Measurements from ENCODE around the gene ADRA2A.

ADRA2A gene

GRCh38 chr10:111117528-111118277 is 40.9 kb downstream of the ADRA2A start:
- TF ChIP-seq, protein P1, sequence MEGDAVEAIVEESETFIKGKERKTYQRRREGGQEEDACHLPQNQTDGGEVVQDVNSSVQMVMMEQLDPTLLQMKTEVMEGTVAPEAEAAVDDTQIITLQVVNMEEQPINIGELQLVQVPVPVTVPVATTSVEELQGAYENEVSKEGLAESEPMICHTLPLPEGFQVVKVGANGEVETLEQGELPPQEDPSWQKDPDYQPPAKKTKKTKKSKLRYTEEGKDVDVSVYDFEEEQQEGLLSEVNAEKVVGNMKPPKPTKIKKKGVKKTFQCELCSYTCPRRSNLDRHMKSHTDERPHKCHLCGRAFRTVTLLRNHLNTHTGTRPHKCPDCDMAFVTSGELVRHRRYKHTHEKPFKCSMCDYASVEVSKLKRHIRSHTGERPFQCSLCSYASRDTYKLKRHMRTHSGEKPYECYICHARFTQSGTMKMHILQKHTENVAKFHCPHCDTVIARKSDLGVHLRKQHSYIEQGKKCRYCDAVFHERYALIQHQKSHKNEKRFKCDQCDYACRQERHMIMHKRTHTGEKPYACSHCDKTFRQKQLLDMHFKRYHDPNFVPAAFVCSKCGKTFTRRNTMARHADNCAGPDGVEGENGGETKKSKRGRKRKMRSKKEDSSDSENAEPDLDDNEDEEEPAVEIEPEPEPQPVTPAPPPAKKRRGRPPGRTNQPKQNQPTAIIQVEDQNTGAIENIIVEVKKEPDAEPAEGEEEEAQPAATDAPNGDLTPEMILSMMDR (IDR thresholded peaks at IDR 0.05; ENCODE audit: control extremely low read depth, extremely low read depth, low read depth, missing control alignments): no peak
- DNase-seq (ENCODE audit: extremely low spot score): no peak
- CTCF ChIA-PET: no interaction called here
- POLR2A ChIA-PET: no interaction called here

- TF ChIP-seq, protein P1 (IDR thresholded peaks at IDR 0.05; ENCODE audit: control extremely low read depth, extremely low read depth, low read depth, missing control alignments): no peak
- ChIA-PET CTCF (no interaction called here), POLR2A (no interaction called here)
- no peak for DNase-seq (ENCODE audit: extremely low spot score)
Observed at GRCh38 chr10:111118758-111119157, 41.9 kb downstream of the ADRA2A start.

DNA sequence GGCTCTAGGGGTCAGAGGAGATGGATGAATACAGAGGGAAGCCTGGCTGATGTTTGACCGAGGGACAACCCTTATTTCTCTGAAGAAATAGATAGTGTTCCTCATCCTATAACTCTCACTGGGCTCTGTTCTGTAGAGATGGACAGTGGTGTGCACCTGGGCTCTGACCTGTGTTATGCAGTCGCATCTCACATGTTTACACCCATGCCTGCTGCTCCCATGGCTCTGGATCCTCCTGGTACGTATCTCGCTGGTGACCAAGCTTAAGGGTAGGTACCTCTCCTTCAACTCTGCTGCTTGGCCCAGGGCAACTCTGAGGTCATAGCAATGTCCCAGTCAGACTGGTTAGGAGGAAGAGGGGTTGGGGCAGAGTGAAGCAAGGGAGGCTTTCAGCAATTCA is 42.8 kb downstream of the ADRA2A start:
- no peak for DNase-seq (ENCODE audit: extremely low spot score)
- TF ChIP-seq, protein P1 (IDR thresholded peaks at IDR 0.05; ENCODE audit: control extremely low read depth, extremely low read depth, low read depth, missing control alignments): no peak
- CTCF ChIA-PET: no interaction called here
- POLR2A ChIA-PET: no interaction called here

DNA sequence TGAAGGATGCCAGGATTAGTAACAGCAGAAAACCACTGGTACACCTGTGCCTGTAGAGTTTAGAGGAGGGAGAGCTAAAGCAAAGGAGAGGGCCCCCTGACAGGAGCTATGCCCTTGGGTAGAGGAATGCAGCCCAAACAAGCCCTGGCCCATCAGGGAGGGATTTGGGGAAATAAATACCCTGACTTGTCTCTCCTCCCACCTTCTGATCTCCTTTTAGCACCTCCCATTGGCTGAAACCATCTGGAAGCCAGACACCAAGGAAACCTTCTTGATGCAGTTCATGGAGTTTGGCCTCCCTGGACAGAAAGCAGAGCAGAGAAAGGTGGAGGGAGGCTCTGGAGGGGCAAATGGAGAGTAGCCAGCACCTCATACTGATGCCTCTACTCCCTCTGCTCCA is 45.3 kb downstream of the ADRA2A start:
- ChIA-PET POLR2A (no interaction called here), CTCF (no interaction called here)
- no peak for DNase-seq (ENCODE audit: extremely low spot score)
- TF ChIP-seq, protein P1 (IDR thresholded peaks at IDR 0.05; ENCODE audit: control extremely low read depth, extremely low read depth, low read depth, missing control alignments): no peak

GRCh38 chr10:111123883-111124282 is 47.1 kb downstream of the ADRA2A start:
- ChIA-PET POLR2A (no interaction called here), CTCF (no interaction called here)
- TF ChIP-seq, protein P1 (IDR thresholded peaks at IDR 0.05; ENCODE audit: control extremely low read depth, extremely low read depth, low read depth, missing control alignments): no peak
- DNase-seq (ENCODE audit: extremely low spot score): no peak

DNA sequence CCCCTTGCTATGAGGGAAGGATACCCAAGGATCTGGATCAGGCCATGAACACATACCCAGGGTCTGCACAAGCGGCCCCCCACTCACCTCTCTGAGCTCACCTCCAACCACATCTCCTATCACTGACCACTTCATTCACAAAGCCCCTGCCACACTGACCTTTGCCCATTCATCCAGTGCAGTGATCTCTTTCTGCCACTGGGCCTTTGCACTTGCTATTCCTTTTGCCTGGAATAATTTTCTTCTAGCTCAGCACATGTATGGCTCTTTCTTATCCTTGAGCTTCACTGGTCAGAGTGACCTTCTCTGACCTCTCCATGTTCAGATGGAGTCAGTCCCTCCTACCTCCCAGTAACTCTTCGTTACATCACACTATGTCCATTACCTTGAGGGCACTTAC is 48.3 kb downstream of the ADRA2A start:
- CTCF ChIA-PET: interaction anchor here (1.0 kb wide), 1 partner anchor 9 kb away, joined by 3 read pairs; no protein-coding TSS in a partner anchor
- no peak for DNase-seq (ENCODE audit: extremely low spot score)
- POLR2A ChIA-PET: no interaction called here
- TF ChIP-seq, protein P1 (IDR thresholded peaks at IDR 0.05; ENCODE audit: control extremely low read depth, extremely low read depth, low read depth, missing control alignments): no peak

Data from GM10248 (cell line).